ENCODE results near the gene SLC22A17.

GRCh38 chr14:23347406-23348296, 5.0 kb downstream of the SLC22A17 start:
- no peak for TF ChIP-seq CTCF (IDR thresholded peaks at IDR 0.05)
- TF ChIP-seq POLR2A (IDR thresholded peaks at IDR 0.05), result no peak
- no peak for TF ChIP-seq POLR2AphosphoS5 (IDR thresholded peaks at IDR 0.05)
